ENCODE measurements around the gene KIAA0753. TPM values are rescaled to one million over a fixed set of nuclear protein-coding genes. Genes with fewer than 3 reads are reported as not detected.
A peak's percentile ranks its signal among the peaks of the same experiment; 100 is the strongest.
"Not testable (repeated sequence)": the region's sequence is repeated elsewhere in the genome, so short reads cannot be mapped to it uniquely, and the experiment has no call there.

KIAA0753 gene
- polyA plus RNA-seq, 1 of the 3 experiments (the other 2 are of a cell fraction), result 7.2 TPM

DNA sequence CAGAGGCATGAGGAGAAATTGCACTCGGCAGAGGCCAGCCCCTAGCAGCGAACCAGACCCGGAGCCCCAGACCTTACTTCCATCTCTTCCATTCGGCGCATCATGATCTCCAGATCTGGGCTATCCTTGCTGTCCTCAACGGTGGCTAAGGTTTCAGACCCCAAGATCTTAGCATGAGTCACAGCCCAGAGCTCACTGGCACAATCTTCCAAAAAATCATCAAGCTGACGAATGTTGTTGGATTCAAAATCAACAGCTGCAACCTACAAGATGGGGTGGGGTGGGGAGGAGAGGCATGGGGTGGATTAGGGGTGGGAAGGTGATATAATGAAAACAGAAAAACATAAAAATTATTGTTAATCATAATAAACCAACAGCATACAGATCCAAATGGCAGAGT is 44.4 kb downstream of the KIAA0753 start (continued):
- TF ChIP-seq, protein P1, sequence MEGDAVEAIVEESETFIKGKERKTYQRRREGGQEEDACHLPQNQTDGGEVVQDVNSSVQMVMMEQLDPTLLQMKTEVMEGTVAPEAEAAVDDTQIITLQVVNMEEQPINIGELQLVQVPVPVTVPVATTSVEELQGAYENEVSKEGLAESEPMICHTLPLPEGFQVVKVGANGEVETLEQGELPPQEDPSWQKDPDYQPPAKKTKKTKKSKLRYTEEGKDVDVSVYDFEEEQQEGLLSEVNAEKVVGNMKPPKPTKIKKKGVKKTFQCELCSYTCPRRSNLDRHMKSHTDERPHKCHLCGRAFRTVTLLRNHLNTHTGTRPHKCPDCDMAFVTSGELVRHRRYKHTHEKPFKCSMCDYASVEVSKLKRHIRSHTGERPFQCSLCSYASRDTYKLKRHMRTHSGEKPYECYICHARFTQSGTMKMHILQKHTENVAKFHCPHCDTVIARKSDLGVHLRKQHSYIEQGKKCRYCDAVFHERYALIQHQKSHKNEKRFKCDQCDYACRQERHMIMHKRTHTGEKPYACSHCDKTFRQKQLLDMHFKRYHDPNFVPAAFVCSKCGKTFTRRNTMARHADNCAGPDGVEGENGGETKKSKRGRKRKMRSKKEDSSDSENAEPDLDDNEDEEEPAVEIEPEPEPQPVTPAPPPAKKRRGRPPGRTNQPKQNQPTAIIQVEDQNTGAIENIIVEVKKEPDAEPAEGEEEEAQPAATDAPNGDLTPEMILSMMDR (IDR thresholded peaks at IDR 0.05), result no peak
- TF ChIP-seq EZH2phosphoT487 (IDR thresholded peaks at IDR 0.05; ENCODE audit: borderline replicate concordance, low read depth), result no peak
- no peak for TF ChIP-seq YY1 (IDR thresholded peaks at IDR 0.05; ENCODE audit: low read depth)

DNA sequence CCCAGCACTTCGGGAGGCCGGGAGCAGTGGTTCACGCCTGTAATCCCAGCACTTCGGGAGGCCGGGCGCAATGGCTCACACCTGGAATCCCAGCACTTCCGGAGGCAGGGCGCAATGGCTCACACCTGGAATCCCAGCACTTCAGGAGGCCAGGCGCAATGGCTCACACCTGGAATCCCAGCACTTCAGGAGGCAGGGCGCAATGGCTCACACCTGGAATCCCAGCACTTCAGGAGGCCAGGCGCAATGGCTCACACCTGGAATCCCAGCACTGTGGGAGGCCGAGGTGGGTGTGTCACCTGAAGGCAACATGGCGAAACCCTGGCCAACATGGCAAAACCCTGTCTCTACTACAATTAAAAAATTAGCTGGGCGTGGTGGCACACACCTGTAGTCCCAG is 47.1 kb downstream of the KIAA0753 start:
- 97% methylated on average over 10 of the region's 14 CpGs for WGBS (ENCODE audit: low lambda C conversion rate)

DNA sequence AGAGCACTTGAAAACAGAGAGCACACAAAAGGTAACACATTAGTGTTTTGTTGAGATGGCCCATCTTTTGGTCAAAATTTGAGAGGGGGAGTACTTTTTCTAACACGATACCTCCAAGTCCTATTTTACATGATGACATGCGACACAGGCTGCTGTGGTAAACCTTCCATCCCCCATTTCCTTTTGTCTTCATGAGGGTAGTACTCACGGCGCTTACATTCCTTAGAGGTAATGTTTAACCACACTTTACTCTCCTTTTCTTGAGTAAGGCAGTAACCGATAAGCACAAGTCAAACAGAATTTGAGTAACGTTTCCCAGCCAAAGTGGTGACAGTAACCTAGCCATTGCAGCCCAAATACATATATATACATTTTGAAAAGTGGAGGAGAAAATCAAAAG is 48.3 kb downstream of the KIAA0753 start:
- Histone ChIP-seq H3K4me1 (ENCODE audit: control insufficient read depth in 1 of 2, insufficient read depth in 2 of 2, low read depth in 1 of 2, low read length in 1 of 2) (no peaks in the 10 kb centered on the region; a peak in 1 of 4 replicates), H3K9ac (no peak overlapping the region), H3K36me3 (replicated peaks in 1 of 2; ENCODE audit: control insufficient read depth in 1 of 2, insufficient read depth in 2 of 2, low read length in 1 of 2) (peaks cover 76 to 85% of the 10 kb centered on the region in 2 experiments), H3K4me2 (no peak overlapping the region), H3K27ac (ENCODE audit: low read depth in 2 of 2, low read length in 1 of 2) (peak overlapping the region in 1 of 2 experiments; percentile 43; a peak in 3 of 4 replicates), H3F3A (replicated peaks; ENCODE audit: insufficient read depth) (no peaks in the 10 kb centered on the region), H4K20me1 (ENCODE audit: insufficient read depth) (no peaks in the 10 kb centered on the region), H3K79me2 (ENCODE audit: insufficient read depth) (no peaks in the 10 kb centered on the region), H3K9me3 (no peaks in the 10 kb centered on the region), H2AFZ (ENCODE audit: low read depth) (no peak overlapping the region), H3K9me2 (no peaks in the 10 kb centered on the region), H3K4me3 (ENCODE audit: low read depth in 2 of 2, low read length in 1 of 2) (no peak overlapping the region), H3K27me3 (ENCODE audit: insufficient read depth) (no peaks in the 10 kb centered on the region)
- TF ChIP-seq TCF12 (IDR thresholded peaks at IDR 0.05) (peak; percentile 30; the same call in 1 of the 2 replicates), SMC3 (IDR thresholded peaks at IDR 0.05; ENCODE audit: low read depth, low read length) (no peak)
- ChIA-PET POLR2A (no interaction called here), CTCF (no interaction called here)
- DNase-seq, result no peak
- WGBS (ENCODE audit: low lambda C conversion rate), result 69% methylated on average over 6 of the region's 6 CpGs

More for the DNA sequence above, 47.1 kb downstream of the KIAA0753 start:
- H3K9ac ChIP-seq; H3K79me2 ChIP-seq (ENCODE audit: insufficient read depth); H3K4me2 ChIP-seq; H3K27me3 ChIP-seq (ENCODE audit: insufficient read depth); H4K20me1 ChIP-seq (ENCODE audit: insufficient read depth); H2AFZ ChIP-seq (ENCODE audit: low read depth); CTCF ChIA-PET; DNase-seq; H3K4me1 ChIP-seq (ENCODE audit: control insufficient read depth in 1 of 2, insufficient read depth in 2 of 2, low read depth in 1 of 2, low read length in 1 of 2); H3K9me2 ChIP-seq; H3K9me3 ChIP-seq; H3F3A ChIP-seq (replicated peaks; ENCODE audit: insufficient read depth); H3K4me3 ChIP-seq (ENCODE audit: low read depth in 2 of 2, low read length in 1 of 2); H3K27ac ChIP-seq (ENCODE audit: low read depth in 2 of 2, low read length in 1 of 2); POLR2A ChIA-PET: not testable (repeated sequence)
- peaks cover 73 to 85% of the 10 kb centered on the region in 2 experiments for H3K36me3 ChIP-seq (replicated peaks in 1 of 2; ENCODE audit: control insufficient read depth in 1 of 2, insufficient read depth in 2 of 2, low read length in 1 of 2)

DNA sequence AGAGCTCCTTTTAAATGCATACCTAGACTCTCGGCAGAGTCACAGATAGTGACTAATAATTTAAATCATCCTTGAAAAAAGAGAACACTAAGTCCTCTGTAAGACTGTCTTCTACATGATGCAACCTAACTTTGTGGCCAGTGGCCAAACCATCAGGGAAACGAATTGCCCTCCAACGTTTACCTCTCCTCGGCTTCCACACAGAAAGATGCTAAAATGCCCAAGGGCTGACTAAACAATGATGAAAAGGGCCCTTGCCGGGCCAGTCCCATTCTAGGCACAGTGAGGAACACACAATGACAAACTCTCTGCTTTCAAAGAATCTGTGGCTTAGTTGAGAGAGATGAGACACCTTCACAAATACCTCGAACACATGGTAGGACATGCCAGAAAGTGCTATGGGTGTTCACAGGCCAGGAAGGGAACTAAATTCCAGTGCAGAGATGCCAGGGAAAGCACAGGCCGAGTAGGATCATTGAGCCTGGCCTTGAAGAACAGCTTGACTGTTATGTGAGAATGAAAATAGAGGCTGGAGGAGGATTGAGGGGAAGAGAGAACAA is 48.8 kb downstream of the KIAA0753 start:
- 47% methylated on average over 7 of the region's 7 CpGs for whole genome bisulfite sequencing (ENCODE audit: low lambda C conversion rate)
- H2AFZ ChIP-seq (ENCODE audit: low read depth), result no peak overlapping the region
- no peaks in the 10 kb centered on the region for H4K20me1 ChIP-seq (ENCODE audit: insufficient read depth)
- no peaks in the 10 kb centered on the region for H3K9me3 ChIP-seq
- H3K4me2 ChIP-seq, result no peak overlapping the region
- no peaks in the 10 kb centered on the region for H3F3A ChIP-seq (replicated peaks; ENCODE audit: insufficient read depth)
- H3K9ac ChIP-seq, result no peak overlapping the region
- H3K4me1 ChIP-seq (ENCODE audit: control insufficient read depth in 1 of 2, insufficient read depth in 2 of 2, low read depth in 1 of 2, low read length in 1 of 2), result no peaks in the 10 kb centered on the region; a peak in 1 of 4 replicates
- DNase-seq, result no peak
- H3K4me3 ChIP-seq (ENCODE audit: low read depth in 2 of 2, low read length in 1 of 2), result no peak overlapping the region
- ChIA-PET CTCF (no interaction called here), POLR2A (no interaction called here)
- H3K79me2 ChIP-seq (ENCODE audit: insufficient read depth), result no peaks in the 10 kb centered on the region
- H3K27me3 ChIP-seq (ENCODE audit: insufficient read depth), result no peaks in the 10 kb centered on the region
- no peaks in the 10 kb centered on the region for H3K9me2 ChIP-seq
- H3K36me3 ChIP-seq (replicated peaks in 1 of 2; ENCODE audit: control insufficient read depth in 1 of 2, insufficient read depth in 2 of 2, low read length in 1 of 2), result peaks cover 75 to 85% of the 10 kb centered on the region in 2 experiments
- H3K27ac ChIP-seq (ENCODE audit: low read depth in 2 of 2, low read length in 1 of 2), result peak overlapping the region in 1 of 2 experiments; percentile 43; a peak in 3 of 4 replicates
- peak; percentile 66; the same call in 1 of the 2 replicates for TF ChIP-seq NFIC (IDR thresholded peaks at IDR 0.05; ENCODE audit: borderline replicate concordance)
- peak; percentile 24; the same call in 1 of the 2 replicates for TF ChIP-seq TCF12 (IDR thresholded peaks at IDR 0.05)
- TF ChIP-seq FOSL2 (IDR thresholded peaks at IDR 0.05; ENCODE audit: borderline replicate concordance, low read depth), result peak; percentile 60; the same call in 1 of the 2 replicates
- no peak for TF ChIP-seq TEAD4 (IDR thresholded peaks at IDR 0.05; ENCODE audit: borderline replicate concordance, insufficient read depth)
- TF ChIP-seq, protein P2, sequence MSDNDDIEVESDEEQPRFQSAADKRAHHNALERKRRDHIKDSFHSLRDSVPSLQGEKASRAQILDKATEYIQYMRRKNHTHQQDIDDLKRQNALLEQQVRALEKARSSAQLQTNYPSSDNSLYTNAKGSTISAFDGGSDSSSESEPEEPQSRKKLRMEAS (IDR thresholded peaks at IDR 0.05; ENCODE audit: low read depth), result peak; percentile 37; the same call in 1 of the 2 replicates
- no peak for TF ChIP-seq MEF2A (IDR thresholded peaks at IDR 0.05; ENCODE audit: borderline replicate concordance, low read depth)
- TF ChIP-seq, protein P3, sequence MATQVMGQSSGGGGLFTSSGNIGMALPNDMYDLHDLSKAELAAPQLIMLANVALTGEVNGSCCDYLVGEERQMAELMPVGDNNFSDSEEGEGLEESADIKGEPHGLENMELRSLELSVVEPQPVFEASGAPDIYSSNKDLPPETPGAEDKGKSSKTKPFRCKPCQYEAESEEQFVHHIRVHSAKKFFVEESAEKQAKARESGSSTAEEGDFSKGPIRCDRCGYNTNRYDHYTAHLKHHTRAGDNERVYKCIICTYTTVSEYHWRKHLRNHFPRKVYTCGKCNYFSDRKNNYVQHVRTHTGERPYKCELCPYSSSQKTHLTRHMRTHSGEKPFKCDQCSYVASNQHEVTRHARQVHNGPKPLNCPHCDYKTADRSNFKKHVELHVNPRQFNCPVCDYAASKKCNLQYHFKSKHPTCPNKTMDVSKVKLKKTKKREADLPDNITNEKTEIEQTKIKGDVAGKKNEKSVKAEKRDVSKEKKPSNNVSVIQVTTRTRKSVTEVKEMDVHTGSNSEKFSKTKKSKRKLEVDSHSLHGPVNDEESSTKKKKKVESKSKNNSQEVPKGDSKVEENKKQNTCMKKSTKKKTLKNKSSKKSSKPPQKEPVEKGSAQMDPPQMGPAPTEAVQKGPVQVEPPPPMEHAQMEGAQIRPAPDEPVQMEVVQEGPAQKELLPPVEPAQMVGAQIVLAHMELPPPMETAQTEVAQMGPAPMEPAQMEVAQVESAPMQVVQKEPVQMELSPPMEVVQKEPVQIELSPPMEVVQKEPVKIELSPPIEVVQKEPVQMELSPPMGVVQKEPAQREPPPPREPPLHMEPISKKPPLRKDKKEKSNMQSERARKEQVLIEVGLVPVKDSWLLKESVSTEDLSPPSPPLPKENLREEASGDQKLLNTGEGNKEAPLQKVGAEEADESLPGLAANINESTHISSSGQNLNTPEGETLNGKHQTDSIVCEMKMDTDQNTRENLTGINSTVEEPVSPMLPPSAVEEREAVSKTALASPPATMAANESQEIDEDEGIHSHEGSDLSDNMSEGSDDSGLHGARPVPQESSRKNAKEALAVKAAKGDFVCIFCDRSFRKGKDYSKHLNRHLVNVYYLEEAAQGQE (IDR thresholded peaks at IDR 0.05; ENCODE audit: low read depth, low read length), result no peak
- TF ChIP-seq RAD21 (IDR thresholded peaks at IDR 0.05; ENCODE audit: low read length), result no peak
- TF ChIP-seq, protein P4, sequence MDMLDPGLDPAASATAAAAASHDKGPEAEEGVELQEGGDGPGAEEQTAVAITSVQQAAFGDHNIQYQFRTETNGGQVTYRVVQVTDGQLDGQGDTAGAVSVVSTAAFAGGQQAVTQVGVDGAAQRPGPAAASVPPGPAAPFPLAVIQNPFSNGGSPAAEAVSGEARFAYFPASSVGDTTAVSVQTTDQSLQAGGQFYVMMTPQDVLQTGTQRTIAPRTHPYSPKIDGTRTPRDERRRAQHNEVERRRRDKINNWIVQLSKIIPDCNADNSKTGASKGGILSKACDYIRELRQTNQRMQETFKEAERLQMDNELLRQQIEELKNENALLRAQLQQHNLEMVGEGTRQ (IDR thresholded peaks at IDR 0.05; ENCODE audit: borderline replicate concordance, low read depth, low read length), result no peak

Data from SK-N-SH (cell line).